ENCODE data around the gene CDKL5. TPM values are rescaled to one million over a fixed set of nuclear protein-coding genes. Genes with fewer than 3 reads are reported as not detected.

CDKL5 gene
- total RNA-seq, 3 donors from 2014 or later = 5.3 to 14.3 (median 6.9) TPM

- no peak overlapping the region for H3K4me3 ChIP-seq
- H3K27ac ChIP-seq = no peak overlapping the region
- peaks cover 0 to 1% of the 10 kb centered on the region in 2 donors for H3K27me3 ChIP-seq
- intact Hi-C loops (cut with DNase I; ENCODE audit: low total_unique reads) = no loop called here
- H3K36me3 ChIP-seq = no peaks in the 10 kb centered on the region
- DNase-seq (ENCODE audit: low spot score in 2 of 2) = peak in 1 of 2 donors; percentile 37
- TF ChIP-seq POLR2AphosphoS5 (IDR thresholded peaks at IDR 0.05) = no peak
- TF ChIP-seq, protein P1, sequence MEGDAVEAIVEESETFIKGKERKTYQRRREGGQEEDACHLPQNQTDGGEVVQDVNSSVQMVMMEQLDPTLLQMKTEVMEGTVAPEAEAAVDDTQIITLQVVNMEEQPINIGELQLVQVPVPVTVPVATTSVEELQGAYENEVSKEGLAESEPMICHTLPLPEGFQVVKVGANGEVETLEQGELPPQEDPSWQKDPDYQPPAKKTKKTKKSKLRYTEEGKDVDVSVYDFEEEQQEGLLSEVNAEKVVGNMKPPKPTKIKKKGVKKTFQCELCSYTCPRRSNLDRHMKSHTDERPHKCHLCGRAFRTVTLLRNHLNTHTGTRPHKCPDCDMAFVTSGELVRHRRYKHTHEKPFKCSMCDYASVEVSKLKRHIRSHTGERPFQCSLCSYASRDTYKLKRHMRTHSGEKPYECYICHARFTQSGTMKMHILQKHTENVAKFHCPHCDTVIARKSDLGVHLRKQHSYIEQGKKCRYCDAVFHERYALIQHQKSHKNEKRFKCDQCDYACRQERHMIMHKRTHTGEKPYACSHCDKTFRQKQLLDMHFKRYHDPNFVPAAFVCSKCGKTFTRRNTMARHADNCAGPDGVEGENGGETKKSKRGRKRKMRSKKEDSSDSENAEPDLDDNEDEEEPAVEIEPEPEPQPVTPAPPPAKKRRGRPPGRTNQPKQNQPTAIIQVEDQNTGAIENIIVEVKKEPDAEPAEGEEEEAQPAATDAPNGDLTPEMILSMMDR (IDR thresholded peaks at IDR 0.05) = no peak
- no peak for TF ChIP-seq POLR2A (IDR thresholded peaks at IDR 0.05)
- H3K4me1 ChIP-seq = no peaks in the 10 kb centered on the region
- H3K9me3 ChIP-seq = no peaks in the 10 kb centered on the region
Measured at GRCh38 chrX:18654875-18655836, 229.7 kb downstream of the CDKL5 start.

- no peaks in the 10 kb centered on the region for H3K36me3 ChIP-seq
- peaks cover 0 to 3% of the 10 kb centered on the region in 2 donors for H3K27me3 ChIP-seq
- TF ChIP-seq, protein P1 (IDR thresholded peaks at IDR 0.05) = no peak
- TF ChIP-seq POLR2AphosphoS5 (IDR thresholded peaks at IDR 0.05) = no peak
- TF ChIP-seq POLR2A (IDR thresholded peaks at IDR 0.05) = no peak
- H3K9me3 ChIP-seq = no peaks in the 10 kb centered on the region
- no peaks in the 10 kb centered on the region for H3K4me1 ChIP-seq
- H3K4me3 ChIP-seq = no peak overlapping the region
- no peak overlapping the region for H3K27ac ChIP-seq
- intact Hi-C loops (cut with DNase I; ENCODE audit: low total_unique reads) = no loop called here
- DNase-seq (ENCODE audit: low spot score in 2 of 2) = no peak
Measured at GRCh38 chrX:18661273-18661672, 235.9 kb downstream of the CDKL5 start.

- no peaks in the 10 kb centered on the region for H3K9me3 ChIP-seq
- intact Hi-C loops (cut with DNase I; ENCODE audit: low total_unique reads) = loop anchor here (5.0 kb wide), 1 partner anchor 1528 kb away; no protein-coding TSS in a partner anchor
- TF ChIP-seq, protein P1 (IDR thresholded peaks at IDR 0.05) = no peak
- no peak for TF ChIP-seq POLR2A (IDR thresholded peaks at IDR 0.05)
- TF ChIP-seq POLR2AphosphoS5 (IDR thresholded peaks at IDR 0.05) = no peak
- no peak overlapping the region for H3K27ac ChIP-seq
- H3K4me1 ChIP-seq = no peaks in the 10 kb centered on the region
- H3K27me3 ChIP-seq = peaks cover 0 to 3% of the 10 kb centered on the region in 2 donors
- DNase-seq (ENCODE audit: low spot score in 2 of 2) = no peak
- H3K4me3 ChIP-seq = no peak overlapping the region
- H3K36me3 ChIP-seq = no peaks in the 10 kb centered on the region
Measured at GRCh38 chrX:18664947-18665346, 239.5 kb downstream of the CDKL5 start.

GRCh38 chrX:18666614-18667013, 241.2 kb downstream of the CDKL5 start:
- no peak overlapping the region for H3K27ac ChIP-seq
- no peaks in the 10 kb centered on the region for H3K9me3 ChIP-seq
- H3K27me3 ChIP-seq = peaks cover 0 to 3% of the 10 kb centered on the region in 2 donors
- DNase-seq (ENCODE audit: low spot score in 2 of 2) = no peak
- H3K4me1 ChIP-seq = no peaks in the 10 kb centered on the region
- no peak for TF ChIP-seq POLR2AphosphoS5 (IDR thresholded peaks at IDR 0.05)
- TF ChIP-seq, protein P1 (IDR thresholded peaks at IDR 0.05) = no peak
- no peak for TF ChIP-seq POLR2A (IDR thresholded peaks at IDR 0.05)
- no peaks in the 10 kb centered on the region for H3K36me3 ChIP-seq
- H3K4me3 ChIP-seq = no peak overlapping the region
- intact Hi-C loops (cut with DNase I; ENCODE audit: low total_unique reads) = loop anchor here (5.0 kb wide), 1 partner anchor 1529 kb away; no protein-coding TSS in a partner anchor
